ENCODE data around the gene NACC2.

NACC2 gene

DNA sequence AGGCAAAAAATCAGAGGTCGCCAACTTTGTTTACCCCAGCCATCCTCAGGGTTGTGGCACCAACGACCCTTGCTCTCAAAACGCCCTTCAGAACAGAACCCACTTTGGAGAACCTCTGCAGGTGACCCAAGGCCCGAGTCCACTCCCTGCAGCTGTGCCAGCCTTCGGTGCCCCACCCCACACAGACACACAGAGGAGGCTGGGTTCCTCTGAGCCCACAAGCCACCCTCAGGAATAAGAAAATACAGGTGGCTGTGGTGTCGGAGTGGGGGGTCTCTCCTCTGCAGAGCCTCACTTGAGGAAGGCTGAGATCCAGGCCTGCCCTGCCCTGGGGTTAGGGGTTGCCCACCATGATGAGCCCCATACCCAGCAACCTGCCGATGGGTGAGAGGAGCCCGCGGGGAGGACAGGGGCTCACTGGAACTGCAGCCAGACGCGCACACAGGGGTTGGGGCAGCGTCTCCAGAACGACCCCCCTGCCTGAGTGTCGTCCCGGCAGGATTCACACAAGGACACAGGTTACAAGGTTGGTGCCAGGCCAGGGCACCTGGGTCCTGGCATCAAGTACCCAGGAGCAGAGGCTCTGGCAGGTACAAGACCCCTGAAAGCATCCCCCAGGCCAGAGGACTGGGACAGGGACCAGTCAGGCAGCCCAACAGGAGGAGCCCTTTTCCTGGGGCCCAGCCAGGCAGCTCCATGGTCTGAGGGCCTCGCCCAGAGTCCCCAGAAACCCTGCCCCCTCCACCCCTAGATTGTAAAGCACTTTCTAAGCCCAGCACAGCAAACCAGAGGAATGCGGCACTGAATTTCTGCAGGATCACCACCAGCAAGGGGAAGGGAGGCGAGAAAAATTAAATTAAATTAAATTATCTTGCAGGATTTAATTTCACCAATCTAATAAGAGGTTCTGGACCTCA lies 40.0 kb downstream of the NACC2 start:
- no peak for DNase-seq

GRCh38 chr9:136054146-136054545 lies 40.9 kb downstream of the NACC2 start:
- DNase-seq: no peak

DNA sequence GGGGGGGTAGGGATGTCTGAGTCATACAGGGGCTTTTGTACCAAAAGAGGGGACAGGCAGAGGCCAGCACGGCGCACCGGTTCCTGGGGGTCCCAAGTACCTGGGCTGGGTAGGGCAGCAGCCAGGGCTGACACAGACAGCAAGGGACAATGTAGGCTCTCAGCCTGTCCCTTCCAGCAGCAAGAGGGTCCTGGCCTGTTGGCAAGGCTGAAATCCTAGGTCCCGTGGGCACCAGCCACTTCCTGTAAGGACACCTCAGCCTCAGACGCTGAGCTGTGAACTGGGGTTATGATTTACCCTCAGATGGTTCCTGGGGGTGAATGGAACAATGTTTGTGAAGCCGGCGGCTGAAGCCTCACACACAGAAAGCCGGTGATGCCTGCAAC lies 41.3 kb downstream of the NACC2 start:
- DNase-seq: no peak

GRCh38 chr9:136052991-136053756 lies 41.9 kb downstream of the NACC2 start:
- DNase-seq: no peak

DNA sequence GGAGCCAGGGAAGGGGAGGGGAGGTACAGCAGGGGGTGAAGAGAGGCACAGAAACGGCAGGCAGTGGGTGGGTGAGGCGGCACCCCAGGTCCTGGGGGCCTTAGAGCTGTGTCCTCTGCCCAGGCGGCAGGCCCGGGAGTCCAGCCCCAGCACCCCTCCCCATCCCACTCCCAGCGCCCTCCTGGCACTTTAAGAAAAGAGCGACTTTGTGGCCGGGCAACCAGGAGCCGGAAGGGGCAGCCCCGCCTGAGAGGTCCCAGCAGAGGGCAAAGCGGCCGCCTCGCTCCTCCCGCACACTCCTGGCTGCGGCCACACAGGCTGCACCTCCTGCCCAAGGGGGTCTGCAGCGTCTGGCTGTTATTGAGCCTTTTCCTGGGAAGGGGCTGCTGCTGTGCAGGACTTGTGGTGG lies 42.6 kb downstream of the NACC2 start:
- no peak for DNase-seq

- DNase-seq: peak; percentile 28
These were observed 43.1 kb downstream of the NACC2 start for GRCh38 chr9:136051837-136052471.

GRCh38 chr9:136051453-136051836 lies 43.6 kb downstream of the NACC2 start:
- no peak for DNase-seq

DNA sequence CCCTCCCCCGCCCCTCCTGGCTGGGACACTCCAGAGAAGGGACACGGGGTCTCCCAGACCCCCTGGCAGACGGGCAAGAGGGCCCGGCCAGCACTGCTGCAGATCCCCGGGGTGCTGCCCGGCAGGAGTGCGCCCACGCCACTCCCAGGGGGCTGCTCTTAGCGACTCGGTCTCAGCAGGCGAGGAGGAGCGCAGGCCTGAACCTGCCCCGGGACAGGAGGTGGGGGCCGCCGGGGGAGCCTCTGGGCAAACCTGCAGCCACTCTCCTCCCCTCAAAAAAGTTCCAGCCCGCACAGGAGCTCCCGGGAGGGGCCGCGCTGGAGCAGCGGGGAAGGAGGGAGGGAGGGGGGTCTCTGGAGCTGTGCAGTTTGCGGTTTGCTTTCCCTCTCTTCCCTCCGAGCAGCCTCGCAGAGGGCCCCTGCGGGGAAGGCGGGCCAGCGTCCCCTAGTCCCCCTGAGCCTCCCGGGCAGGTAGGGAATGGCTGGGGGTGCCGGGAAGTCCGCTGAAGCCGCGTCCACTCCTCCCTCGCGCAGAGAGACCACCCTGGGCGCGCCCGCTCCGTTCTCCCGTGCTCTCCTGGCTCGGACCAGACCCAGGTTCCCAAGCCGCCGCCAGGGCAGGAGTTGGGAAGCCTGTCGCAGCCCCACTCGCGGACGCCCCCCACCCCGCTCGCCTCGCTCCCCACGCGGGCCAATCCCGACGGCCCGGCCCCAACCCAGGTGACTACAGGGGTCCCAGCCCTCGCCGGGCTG lies 44.2 kb downstream of the NACC2 start:
- no peak for DNase-seq

- DNase-seq: no peak
These were observed 44.8 kb downstream of the NACC2 start for GRCh38 chr9:136050266-136050700.

GRCh38 chr9:136049491-136050265 lies 45.4 kb downstream of the NACC2 start:
- no peak for DNase-seq

- DNase-seq: no peak
These were observed 46.3 kb downstream of the NACC2 start for GRCh38 chr9:136048560-136049411.

DNA sequence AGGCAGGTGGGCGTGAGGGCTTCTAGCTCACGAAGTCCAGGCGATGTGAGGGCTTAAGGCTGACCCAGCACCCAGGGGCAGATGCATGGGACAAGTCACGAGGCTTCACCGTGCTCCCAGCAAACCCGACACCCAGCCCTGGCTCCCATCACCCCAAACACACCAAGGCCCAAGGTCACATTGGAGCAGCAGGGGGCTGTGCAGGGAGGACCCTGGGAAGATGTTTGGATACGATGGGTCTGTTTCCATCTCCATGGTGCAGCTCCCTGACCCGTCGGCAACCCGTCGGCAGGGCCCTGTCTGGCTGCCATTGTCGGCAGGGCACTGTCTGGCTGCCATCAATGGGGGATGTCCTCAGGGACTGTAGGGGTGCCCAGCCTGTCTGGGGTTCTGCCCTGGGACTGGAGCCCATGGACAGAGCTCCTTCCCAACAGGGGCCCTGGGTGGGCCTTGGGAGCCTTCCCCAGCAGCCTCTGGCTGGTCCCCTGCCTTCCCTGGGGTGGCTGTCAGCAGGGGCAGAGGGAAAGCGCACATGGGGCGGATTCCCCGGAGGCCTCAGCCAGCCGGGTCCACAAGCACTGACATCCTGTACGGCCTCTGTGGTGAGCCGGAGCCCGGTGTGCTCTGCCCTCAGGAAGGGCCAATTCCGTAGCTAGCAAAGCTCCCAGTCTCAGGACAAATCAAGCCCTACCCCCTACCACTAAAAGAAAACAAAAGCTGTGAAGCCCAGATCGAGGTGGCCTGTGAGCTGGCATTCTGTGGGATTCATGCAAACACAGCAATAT lies 47.1 kb downstream of the NACC2 start:
- no peak for DNase-seq

GRCh38 chr9:136047076-136047774 lies 47.9 kb downstream of the NACC2 start:
- DNase-seq: no peak

DNA sequence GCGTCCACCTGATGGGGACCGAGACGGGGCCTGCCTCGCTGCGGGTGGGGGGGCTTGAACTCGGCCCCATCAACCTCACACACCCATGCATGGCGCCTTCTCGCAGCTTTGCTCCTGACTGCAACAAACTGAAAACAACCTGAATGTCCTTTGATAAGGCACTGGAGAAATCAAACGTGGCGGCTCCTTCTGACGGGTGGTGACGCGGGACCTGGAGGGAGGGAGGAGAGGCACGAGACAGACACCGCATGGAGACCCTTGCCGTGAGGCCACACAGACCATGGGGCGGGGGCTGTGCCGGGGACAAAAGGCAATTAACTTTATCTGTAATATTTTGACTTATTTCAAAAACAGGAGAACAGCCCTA lies 48.6 kb downstream of the NACC2 start:
- DNase-seq: no peak

DNA sequence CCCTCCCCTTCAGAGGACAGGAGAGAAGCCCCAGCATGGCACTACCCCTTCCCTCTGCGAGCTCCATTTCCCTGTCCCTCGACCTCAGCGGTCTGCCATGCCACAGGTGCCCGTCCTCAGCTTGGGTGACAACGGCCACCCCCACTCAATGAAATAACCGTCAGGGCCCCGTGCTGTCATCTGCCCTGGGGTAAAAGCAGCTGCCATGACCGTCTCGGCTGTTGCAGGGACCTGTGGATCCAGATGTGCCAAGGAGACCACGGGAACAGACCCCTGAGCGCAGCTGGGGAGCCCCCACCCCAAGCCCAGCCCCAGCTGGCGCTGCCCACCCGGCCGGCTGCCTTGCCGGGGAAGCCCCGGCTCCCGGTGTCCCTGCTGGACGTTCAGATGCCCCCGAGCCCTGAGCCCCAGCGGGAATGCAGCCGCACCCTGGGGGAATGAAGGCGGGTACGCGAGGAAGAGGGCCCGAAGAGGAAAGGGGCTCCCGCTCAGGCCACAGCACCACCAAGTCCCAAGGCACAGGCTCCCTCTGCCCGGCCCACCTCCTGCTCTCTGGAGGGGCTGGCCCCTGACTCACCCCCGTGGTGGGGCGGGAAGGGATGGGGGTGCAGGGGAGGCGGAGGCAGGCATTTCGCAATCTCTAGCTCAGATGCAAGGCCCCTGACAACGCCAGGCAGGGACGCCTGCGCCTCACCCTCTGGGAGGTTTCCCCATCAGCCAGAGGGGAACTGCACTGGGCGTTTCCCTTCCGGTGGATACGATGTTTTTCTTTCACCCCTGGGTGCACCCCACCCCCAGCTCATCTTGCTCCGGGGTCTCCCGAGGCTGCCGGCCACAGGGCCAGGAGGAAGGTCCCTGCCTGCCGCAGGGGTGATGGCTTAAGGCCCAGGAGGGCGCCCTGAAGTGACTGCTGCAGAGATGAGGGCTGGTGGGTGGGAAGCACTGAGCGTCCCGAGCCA lies 49.2 kb downstream of the NACC2 start:
- DNase-seq: no peak

- no peak for DNase-seq
These were observed 50.0 kb downstream of the NACC2 start for GRCh38 chr9:136044971-136045594.

- no peak for DNase-seq
These were observed 50.7 kb downstream of the NACC2 start for GRCh38 chr9:136044207-136044970.
